ENCODE measurements around the gene SLC12A7.
"Not testable (repeated sequence)": the region's sequence is repeated elsewhere in the genome, so short reads cannot be mapped to it uniquely, and the experiment has no call there.

Gene SLC12A7

GRCh38 chr5:1001406-1002270 lies 110.2 kb downstream of the SLC12A7 start:
- no peak for FAIRE-seq

GRCh38 chr5:1000831-1001230 lies 111.0 kb downstream of the SLC12A7 start:
- FAIRE-seq = not testable (repeated sequence)
